Occipital lobe (tissue), 2 donors: ENCODE results near the gene HAGHL. TPM values are rescaled to one million over a fixed set of nuclear protein-coding genes. Genes with fewer than 3 reads are reported as not detected.

Source experiments
- DNase-seq: peaks from one replicate; lab custom pipeline; 2025; lab: John Stamatoyannopoulos, UW
- total RNA-seq: library from RNA; depleted of rRNA; stranded (reverse); fragments of >200 nt; gene quantifications from one replicate; pipeline ENCODE4 v1.2.3, GENCODE V29; 2014

The HAGHL gene, protein sequence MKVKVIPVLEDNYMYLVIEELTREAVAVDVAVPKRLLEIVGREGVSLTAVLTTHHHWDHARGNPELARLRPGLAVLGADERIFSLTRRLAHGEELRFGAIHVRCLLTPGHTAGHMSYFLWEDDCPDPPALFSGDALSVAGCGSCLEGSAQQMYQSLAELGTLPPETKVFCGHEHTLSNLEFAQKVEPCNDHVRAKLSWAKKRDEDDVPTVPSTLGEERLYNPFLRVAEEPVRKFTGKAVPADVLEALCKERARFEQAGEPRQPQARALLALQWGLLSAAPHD
- 7.0 TPM for total RNA-seq

- DNase-seq: peak; percentile 62
Measured at GRCh38 chr16:726438-727290, at the start of gene HAGHL, which contains the start of gene CCDC78. HAGHL (plus strand) TSS chr16:727106; CDS start chr16:727510, 404 bp downstream. CCDC78 (minus strand) TSS chr16:726443; CDS start chr16:726367, 76 bp downstream.

GRCh38 chr16:677316-678190, 49.4 kb upstream of the HAGHL start:
- DNase-seq: no peak

DNA sequence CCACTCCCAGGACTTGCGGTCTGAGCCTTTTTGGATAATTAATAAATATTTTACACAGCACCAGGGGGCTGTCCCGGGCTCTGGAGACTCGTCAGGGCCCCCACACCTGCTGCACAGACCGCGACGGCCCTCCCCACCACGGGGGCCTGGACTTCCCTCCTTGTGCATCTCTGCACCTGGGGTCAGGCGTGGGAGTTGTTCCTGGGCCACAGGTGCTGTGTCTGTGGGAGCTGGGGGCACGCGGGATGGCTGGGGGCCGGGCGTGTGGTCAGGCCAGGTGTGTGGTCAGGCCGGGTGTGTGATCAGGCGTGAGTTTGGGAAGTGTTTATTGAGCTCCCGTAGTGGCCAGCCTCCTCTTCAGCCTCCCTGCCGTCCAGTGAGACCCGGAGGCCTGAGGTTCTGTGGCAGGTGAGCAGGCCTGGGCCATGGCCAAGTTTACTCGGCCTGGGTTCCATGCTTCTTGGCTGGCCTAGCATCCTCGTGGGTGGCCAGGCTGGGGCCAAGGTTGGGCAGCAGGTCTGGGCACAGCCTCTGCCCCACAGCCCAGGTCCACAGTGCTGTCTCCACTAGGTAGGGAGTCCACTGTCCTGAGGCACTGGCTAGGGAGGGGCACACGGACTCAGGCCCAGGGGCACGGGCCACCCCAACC, 48.6 kb upstream of the HAGHL start:
- no peak for DNase-seq

DNA sequence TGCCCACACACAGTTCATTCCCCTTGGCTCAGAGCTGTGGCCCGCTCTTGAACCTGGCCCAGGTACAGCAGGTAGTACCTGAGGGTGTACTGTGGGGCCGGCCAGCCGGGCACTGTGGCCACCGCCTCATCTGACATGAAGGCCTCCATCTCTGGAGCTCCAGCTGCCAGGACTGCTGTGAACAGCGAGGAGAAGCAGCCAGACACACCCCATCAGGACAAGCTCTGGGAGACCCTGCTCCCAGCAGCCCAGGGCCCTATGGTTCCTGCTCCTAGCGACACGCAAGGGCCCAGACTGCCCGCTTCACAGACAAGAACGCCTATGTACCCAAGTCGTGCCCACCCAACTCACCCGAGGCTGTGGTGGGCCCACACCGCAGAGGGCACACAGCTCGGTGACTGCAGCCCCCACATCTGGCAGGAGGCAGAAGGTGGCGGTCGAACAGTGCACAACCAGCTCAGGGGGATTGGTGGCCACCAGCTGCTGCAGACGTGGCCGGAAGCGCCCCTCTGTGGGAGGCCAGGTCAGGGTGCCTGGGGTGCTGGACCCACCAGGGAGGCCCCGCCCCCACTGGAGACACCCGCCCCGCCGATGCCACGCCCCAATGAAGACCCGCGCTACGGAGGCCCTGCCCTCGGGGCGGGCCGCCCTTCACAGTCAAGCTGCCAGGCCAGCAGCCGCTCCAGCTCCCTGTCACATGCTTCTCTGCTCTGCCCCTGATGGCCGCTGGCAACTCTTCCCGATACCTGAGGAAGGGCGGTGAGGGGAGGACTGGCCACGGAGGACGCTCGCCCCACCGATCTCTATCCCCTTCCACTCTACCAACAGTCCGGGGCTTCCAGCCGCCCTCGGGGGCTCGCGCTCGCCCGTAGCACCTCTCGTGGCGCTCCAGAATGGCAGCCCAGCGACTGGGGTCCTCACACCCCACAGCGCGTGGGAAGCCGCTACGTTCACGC, 47.8 kb upstream of the HAGHL start:
- DNase-seq: peak; percentile 38

DNA sequence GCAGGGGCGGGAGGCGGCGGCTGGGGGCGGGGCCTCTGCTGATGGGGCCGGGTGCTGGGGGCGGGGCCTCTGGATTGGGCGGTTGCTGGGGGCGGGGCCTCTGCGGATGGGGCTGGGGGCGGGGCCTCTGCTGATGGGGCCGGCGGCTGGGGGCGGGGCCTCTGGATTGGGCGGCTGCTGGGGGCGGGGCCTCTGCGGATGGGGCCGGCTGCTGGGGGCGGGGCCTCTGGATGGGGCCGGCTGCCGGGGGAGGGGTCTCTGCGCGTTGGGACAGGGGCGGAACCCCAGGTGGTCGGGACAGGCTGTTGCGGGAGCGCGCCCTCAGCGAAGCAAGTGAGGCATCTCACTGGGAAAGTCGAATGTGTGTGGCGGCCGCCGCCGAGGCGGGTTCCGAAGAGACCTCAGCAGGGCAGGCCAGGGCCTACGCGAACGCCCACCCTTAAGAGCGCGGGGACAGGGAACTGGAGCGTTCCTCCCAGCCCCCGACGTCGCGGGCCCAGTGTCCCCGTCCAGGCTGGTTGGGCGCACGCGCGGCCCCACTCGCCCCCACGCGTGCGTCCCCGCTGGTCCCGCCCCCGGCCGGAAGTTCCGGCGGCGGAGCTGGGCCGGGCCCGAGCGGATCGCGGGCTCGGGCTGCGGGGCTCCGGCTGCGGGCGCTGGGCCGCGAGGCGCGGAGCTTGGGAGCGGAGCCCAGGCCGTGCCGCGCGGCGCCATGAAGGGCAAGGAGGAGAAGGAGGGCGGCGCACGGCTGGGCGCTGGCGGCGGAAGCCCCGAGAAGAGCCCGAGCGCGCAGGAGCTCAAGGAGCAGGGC, 46.9 kb upstream of the HAGHL start, which contains the start of gene STUB1:
STUB1 (plus strand) TSS at position 597 of the 811 bp plus-strand sequence; CDS start at position 713, 116 bp downstream.
- DNase-seq: peak; percentile 90

GRCh38 chr16:680625-680945, 46.3 kb upstream of the HAGHL start:
- no peak for DNase-seq

DNA sequence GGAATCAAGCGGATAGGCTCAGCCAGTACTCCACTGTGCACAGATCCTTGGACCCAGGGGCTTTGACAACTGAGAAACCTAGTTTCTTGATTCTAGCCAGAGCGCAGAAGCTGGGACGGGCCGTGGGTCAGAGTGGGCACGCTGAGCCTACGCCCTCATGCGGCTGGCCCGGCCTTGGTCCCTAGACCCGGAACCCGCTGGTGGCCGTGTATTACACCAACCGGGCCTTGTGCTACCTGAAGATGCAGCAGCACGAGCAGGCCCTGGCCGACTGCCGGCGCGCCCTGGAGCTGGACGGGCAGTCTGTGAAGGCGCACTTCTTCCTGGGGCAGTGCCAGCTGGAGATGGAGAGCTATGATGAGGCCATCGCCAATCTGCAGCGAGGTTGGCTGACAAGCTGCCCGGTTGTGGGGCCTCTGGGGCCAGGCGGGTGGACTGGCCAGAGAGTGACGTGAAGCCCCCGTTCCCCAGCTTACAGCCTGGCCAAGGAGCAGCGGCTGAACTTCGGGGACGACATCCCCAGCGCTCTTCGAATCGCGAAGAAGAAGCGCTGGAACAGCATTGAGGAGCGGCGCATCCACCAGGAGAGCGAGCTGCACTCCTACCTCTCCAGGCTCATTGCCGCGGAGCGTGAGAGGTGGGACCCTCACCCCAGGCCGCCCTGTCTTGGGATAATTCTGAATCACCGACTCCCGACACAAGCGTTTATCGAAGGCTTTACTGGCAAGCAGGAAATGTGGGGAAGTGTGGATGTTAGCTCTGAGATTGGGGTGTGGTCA, 45.8 kb upstream of the HAGHL start:
- no peak for DNase-seq

- no peak for DNase-seq
Measured at GRCh38 chr16:681746-682427, 45.0 kb upstream of the HAGHL start.

DNA sequence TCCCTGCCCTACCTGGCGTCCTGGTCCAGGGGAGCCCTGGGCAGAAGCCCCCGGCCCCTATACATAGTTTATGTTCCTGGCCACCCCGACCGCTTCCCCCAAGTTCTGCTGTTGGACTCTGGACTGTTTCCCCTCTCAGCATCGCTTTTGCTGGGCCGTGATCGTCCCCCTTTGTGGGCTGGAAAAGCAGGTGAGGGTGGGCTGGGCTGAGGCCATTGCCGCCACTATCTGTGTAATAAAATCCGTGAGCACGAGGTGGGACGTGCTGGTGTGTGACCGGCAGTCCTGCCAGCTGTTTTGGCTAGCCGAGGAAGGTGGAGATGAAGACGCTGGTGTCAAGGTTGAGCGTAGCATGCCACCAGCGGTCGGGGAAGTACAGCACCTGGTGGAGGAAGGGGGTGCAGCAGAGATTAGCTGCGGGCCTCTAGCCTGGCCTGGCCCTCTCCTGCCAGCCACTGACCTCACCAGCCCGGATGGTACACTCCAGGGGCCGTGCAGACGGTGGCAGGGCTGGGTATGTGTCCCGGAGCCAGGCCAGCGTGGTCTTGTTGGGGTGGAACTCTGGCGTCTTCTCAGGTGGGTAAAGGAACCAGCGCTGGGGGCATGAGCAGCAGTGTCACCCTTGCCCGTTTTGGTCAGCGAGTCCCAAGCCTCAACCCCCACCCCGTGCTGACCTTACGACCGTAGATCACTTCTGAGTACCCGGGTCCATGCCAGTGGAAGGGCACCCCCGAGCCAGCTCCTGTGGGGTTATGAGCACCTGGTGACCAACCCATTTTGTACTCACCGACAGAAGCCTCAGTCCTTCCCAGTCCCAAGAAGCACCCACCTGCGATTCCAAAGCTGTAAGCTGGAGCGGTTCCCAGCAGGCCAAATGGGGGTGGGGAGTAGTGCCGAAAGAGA, 44.2 kb upstream of the HAGHL start:
- DNase-seq: no peak

- DNase-seq: no peak
Measured at GRCh38 chr16:683396-684070, 43.4 kb upstream of the HAGHL start.

GRCh38 chr16:684071-684794, 42.7 kb upstream of the HAGHL start, which contains the start of gene JMJD8:
JMJD8 (minus strand) TSS chr16:684334; CDS start chr16:684319, 15 bp downstream.
- peak; percentile 96 for DNase-seq

DNA sequence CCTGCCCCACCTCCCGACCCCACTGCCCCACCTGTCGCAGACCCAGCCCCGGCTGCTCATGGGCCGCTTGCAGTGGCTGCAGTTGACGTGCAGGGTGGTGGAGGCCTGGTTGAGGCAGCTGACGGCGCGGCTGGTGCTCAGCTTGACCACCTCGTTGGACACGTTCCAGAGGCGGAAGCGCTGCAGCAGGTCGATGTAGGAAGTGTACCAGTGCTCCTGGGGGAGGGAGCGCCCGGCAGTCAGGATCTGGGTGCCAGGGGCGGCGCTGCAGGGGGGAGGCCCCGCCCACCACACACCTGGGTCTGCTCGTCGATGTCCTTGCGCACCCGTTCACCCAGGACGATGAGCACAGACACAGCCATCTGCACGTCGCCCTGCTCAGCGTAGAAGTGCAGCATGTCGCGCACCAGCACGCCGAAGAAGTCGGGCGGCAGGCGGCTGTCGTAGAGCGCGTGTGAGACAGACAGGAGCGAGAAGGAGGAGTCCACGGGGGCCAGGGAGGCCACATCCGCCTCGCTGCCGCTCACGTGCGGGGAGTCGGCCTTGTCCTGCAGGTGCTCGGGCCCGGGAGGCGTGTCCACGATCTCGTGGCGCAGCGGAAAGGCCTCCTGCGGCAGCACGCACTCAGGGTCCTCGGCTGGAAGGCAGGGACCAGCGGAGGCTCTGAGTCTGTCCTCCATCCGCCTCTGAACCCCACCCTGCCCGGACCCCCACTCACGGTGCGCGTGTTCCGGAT, 41.8 kb upstream of the HAGHL start:
- no peak for DNase-seq

GRCh38 chr16:685967-686366, 40.9 kb upstream of the HAGHL start:
- no peak for DNase-seq

GRCh38 chr16:686459-687260, 40.2 kb upstream of the HAGHL start:
- DNase-seq: no peak
